Measurements from ENCODE around the gene DDX31.

Gene DDX31

DNA sequence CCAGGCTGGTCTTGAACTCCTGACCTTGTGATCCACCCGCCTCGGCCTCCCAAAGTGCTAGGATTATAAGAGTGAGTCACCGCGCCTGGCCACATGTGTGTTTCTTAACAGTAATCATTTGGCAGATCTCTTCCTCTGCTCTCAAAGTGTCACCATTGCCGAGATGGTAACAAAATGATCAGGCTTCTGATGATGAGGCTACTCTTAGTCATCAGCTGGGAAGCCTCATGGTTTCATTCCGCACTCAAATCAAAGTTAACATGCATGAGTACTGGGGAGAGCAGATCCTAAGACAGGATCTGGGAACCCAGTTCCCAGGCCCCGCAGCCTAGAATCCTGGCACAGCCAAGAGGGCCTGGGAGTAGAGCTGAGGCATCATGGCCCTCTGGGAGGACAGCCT is 60.0 kb downstream of the DDX31 start:
- TF ChIP-seq, protein P1, sequence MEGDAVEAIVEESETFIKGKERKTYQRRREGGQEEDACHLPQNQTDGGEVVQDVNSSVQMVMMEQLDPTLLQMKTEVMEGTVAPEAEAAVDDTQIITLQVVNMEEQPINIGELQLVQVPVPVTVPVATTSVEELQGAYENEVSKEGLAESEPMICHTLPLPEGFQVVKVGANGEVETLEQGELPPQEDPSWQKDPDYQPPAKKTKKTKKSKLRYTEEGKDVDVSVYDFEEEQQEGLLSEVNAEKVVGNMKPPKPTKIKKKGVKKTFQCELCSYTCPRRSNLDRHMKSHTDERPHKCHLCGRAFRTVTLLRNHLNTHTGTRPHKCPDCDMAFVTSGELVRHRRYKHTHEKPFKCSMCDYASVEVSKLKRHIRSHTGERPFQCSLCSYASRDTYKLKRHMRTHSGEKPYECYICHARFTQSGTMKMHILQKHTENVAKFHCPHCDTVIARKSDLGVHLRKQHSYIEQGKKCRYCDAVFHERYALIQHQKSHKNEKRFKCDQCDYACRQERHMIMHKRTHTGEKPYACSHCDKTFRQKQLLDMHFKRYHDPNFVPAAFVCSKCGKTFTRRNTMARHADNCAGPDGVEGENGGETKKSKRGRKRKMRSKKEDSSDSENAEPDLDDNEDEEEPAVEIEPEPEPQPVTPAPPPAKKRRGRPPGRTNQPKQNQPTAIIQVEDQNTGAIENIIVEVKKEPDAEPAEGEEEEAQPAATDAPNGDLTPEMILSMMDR (IDR thresholded peaks at IDR 0.05; ENCODE audit: insufficient read depth, low read length, poor library complexity, severe bottlenecking), result no peak
- no peak for DNase-seq (ENCODE audit: extremely low read depth, insufficient read length)
- no peaks in the 10 kb centered on the region for H3K27me3 ChIP-seq (replicated peaks; ENCODE audit: control insufficient read depth, insufficient read depth, low read length)
- H3K4me3 ChIP-seq (replicated peaks; ENCODE audit: low read depth, low read length), result no peak overlapping the region
- H3K36me3 ChIP-seq (ENCODE audit: control insufficient read depth, insufficient read depth, low read length), result peaks cover 24% of the 10 kb centered on the region

DNA sequence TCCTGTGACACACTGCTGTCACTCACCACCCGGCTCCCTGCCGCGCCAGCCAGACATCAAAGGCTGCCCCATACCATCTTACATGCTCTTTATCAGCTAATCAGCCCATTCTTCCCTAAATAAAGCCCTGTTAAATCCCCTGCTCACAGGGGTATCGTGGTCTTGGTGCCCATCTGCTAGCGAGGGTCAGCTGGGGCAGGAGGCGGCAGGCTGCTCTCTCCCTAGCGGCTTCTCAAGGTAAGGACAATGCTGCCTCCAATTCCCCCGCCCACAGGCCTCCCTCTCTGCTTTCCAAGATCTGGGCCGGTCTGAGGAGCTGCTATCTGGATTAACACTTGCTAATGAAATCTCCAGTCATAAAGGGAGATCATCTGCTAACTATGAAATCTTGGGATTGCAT is 60.6 kb downstream of the DDX31 start:
- Histone ChIP-seq H3K27me3 (replicated peaks; ENCODE audit: control insufficient read depth, insufficient read depth, low read length) (no peaks in the 10 kb centered on the region), H3K36me3 (ENCODE audit: control insufficient read depth, insufficient read depth, low read length) (peaks cover 24% of the 10 kb centered on the region), H3K4me3 (replicated peaks; ENCODE audit: low read depth, low read length) (no peak overlapping the region)
- TF ChIP-seq, protein P1 (IDR thresholded peaks at IDR 0.05; ENCODE audit: insufficient read depth, low read length, poor library complexity, severe bottlenecking), result no peak
- no peak for DNase-seq (ENCODE audit: extremely low read depth, insufficient read length)

- DNase-seq (ENCODE audit: extremely low read depth, insufficient read length), result no peak
- TF ChIP-seq, protein P1 (IDR thresholded peaks at IDR 0.05; ENCODE audit: insufficient read depth, low read length, poor library complexity, severe bottlenecking), result no peak
- H3K27me3 ChIP-seq (replicated peaks; ENCODE audit: control insufficient read depth, insufficient read depth, low read length), result no peaks in the 10 kb centered on the region
- H3K36me3 ChIP-seq (ENCODE audit: control insufficient read depth, insufficient read depth, low read length), result peaks cover 20% of the 10 kb centered on the region
- no peak overlapping the region for H3K4me3 ChIP-seq (replicated peaks; ENCODE audit: low read depth, low read length)
Observed at GRCh38 chr9:132606066-132606465, 63.7 kb downstream of the DDX31 start.

DNA sequence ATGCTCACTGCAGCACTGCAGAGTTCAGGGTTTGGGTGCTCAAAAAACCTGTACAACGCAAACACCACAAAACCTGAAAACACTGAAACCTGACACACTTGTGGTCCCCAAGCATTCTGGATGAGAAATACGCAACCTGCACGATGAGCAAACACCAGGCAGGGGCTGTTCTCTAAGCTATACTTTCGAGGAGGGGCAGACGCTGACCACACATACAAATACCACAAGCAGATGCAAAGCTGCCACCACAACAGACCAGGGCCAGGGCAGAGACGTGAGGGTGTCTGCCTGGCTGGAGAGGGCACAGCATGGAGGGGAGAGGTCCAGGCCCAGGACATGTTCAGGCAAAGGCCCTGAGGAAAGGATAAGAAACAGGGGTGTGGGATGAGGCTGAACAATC is 64.4 kb downstream of the DDX31 start:
- DNase-seq (ENCODE audit: extremely low read depth, insufficient read length), result no peak
- Histone ChIP-seq H3K4me3 (replicated peaks; ENCODE audit: low read depth, low read length) (no peak overlapping the region), H3K36me3 (ENCODE audit: control insufficient read depth, insufficient read depth, low read length) (peaks cover 24% of the 10 kb centered on the region), H3K27me3 (replicated peaks; ENCODE audit: control insufficient read depth, insufficient read depth, low read length) (no peaks in the 10 kb centered on the region)
- TF ChIP-seq, protein P1 (IDR thresholded peaks at IDR 0.05; ENCODE audit: insufficient read depth, low read length, poor library complexity, severe bottlenecking), result no peak

- no peak overlapping the region for H3K4me3 ChIP-seq (replicated peaks; ENCODE audit: low read depth, low read length)
- no peak for DNase-seq (ENCODE audit: extremely low read depth, insufficient read length)
- H3K27me3 ChIP-seq (replicated peaks; ENCODE audit: control insufficient read depth, insufficient read depth, low read length), result no peaks in the 10 kb centered on the region
- H3K36me3 ChIP-seq (ENCODE audit: control insufficient read depth, insufficient read depth, low read length), result peaks cover 20% of the 10 kb centered on the region
- TF ChIP-seq, protein P1 (IDR thresholded peaks at IDR 0.05; ENCODE audit: insufficient read depth, low read length, poor library complexity, severe bottlenecking), result no peak
Observed at GRCh38 chr9:132602207-132602606, 67.6 kb downstream of the DDX31 start.

DNA sequence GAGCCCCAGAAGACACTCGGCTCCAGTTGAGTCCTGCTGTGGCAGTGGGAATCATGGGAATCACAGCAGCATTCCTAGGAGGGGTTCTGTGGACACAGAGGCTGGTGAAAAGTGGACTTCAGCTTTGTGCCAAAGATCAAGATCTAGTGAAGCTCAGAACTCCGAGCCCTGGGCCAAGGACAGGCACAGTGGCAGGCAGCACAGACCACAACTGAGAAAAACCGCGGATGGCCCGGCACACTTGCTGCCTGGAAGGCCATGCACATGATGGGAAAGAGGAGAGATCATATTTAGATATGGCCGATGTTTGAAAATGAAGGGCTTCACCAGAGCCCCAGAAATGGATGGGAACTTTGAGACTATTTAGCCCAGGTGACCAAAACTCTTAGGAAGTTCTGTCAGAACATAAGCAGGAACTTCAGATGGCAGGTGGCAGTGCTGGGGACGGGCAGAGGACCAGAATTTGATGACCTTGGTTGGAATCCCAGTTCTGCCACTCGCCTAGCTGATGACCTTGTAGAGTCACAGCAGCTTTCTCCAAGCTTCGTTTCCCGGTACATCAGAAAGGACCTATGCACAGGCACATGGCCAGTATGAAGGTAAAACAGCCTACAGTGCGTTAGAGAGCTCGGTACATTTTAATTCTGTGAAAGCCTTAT is 69.3 kb downstream of the DDX31 start:
- H3K36me3 ChIP-seq (ENCODE audit: control insufficient read depth, insufficient read depth, low read length), result peaks cover 16% of the 10 kb centered on the region
- H3K27me3 ChIP-seq (replicated peaks; ENCODE audit: control insufficient read depth, insufficient read depth, low read length), result no peaks in the 10 kb centered on the region
- TF ChIP-seq, protein P1 (IDR thresholded peaks at IDR 0.05; ENCODE audit: insufficient read depth, low read length, poor library complexity, severe bottlenecking), result no peak
- H3K4me3 ChIP-seq (replicated peaks; ENCODE audit: low read depth, low read length), result no peak overlapping the region
- DNase-seq (ENCODE audit: extremely low read depth, insufficient read length), result no peak

All from GM06990 (cell line).